HG03108 (cell line): ENCODE data around the gene LCN12.
A peak's percentile ranks its signal among the peaks of the same experiment; 100 is the strongest.

ENCODE experiments used
- ATAC-seq: cut with Tn5 transposase; IDR thresholded peaks from one replicate; pipeline ENCODE4 v1.9.1; 2021; ENCODE audit warnings: moderate library complexity; ENCODE audit not compliant: unreplicated experiment

Gene LCN12

GRCh38 chr9:136926749-136927148 lies 25.3 kb upstream of the LCN12 start:
- ATAC-seq: no peak

- ATAC-seq: no peak
Observed at GRCh38 chr9:136927343-136928271, 24.5 kb upstream of the LCN12 start.

- ATAC-seq: no peak
Observed at GRCh38 chr9:136928591-136928990, 23.5 kb upstream of the LCN12 start.

GRCh38 chr9:136930014-136930413 lies 22.1 kb upstream of the LCN12 start:
- no peak for ATAC-seq

GRCh38 chr9:136931611-136932130 lies 20.4 kb upstream of the LCN12 start:
- no peak for ATAC-seq

- no peak for ATAC-seq
Observed at GRCh38 chr9:136934277-136934676, 17.8 kb upstream of the LCN12 start.

- no peak for ATAC-seq
Observed at GRCh38 chr9:136935651-136936050, 16.4 kb upstream of the LCN12 start.

- ATAC-seq: no peak
Observed at GRCh38 chr9:136936645-136937170, 15.4 kb upstream of the LCN12 start.

- no peak for ATAC-seq
Observed at GRCh38 chr9:136937186-136938001, 14.7 kb upstream of the LCN12 start.

GRCh38 chr9:136939431-136939995 lies 12.6 kb upstream of the LCN12 start:
- no peak for ATAC-seq

GRCh38 chr9:136939996-136940525 lies 12.0 kb upstream of the LCN12 start:
- no peak for ATAC-seq

- no peak for ATAC-seq
Observed at GRCh38 chr9:136940526-136941230, 11.4 kb upstream of the LCN12 start.

- no peak for ATAC-seq
Observed at GRCh38 chr9:136941231-136942111, 10.6 kb upstream of the LCN12 start.

- ATAC-seq: no peak
Observed at GRCh38 chr9:136942112-136942880, 9.8 kb upstream of the LCN12 start.

GRCh38 chr9:136942881-136943230 lies 9.2 kb upstream of the LCN12 start:
- no peak for ATAC-seq

- ATAC-seq: peak; percentile 3
Observed at GRCh38 chr9:136943291-136944211, 8.5 kb upstream of the LCN12 start.

- ATAC-seq: peak; percentile 34
Observed at GRCh38 chr9:136944212-136944518, 7.9 kb upstream of the LCN12 start.
